Endothelial cell of umbilical vein (primary cell): ENCODE data around the gene SMIM36.

Experiments
- CTCF ChIP-seq, 2 donors: IDR thresholded peaks; 1 replicate in 1 of 2; 2 replicates in 1 of 2; pipeline ENCODE4 v1.5.1; 2011; ENCODE audit warnings: low read length in 2 of 2, mild to moderate bottlenecking in 2 of 2, moderate library complexity in 2 of 2, control low read depth in 1 of 2, inconsistent platforms in 1 of 2, low read depth in 1 of 2; ENCODE audit not compliant: insufficient read depth in 1 of 2; ENCODE audit errors: extremely low read depth in 1 of 2
- EZH2 ChIP-seq: IDR thresholded peaks from 2 replicates; pipeline ENCODE4 v1.6.1; 2012; ENCODE audit warnings: borderline replicate concordance, low read depth, mild to moderate bottlenecking, moderate library complexity, low read length, inconsistent platforms; ENCODE audit not compliant: severe bottlenecking
- FOS ChIP-seq: IDR thresholded peaks from 2 replicates; pipeline ENCODE4 v1.6.1; 2011; ENCODE audit warnings: mild to moderate bottlenecking, low read length, moderate library complexity, borderline replicate concordance; ENCODE audit not compliant: insufficient read depth
- JUN ChIP-seq: IDR thresholded peaks from 2 replicates; pipeline ENCODE4 v1.6.1; 2011; ENCODE audit warnings: borderline replicate concordance, low read depth; ENCODE audit not compliant: insufficient read length, insufficient read depth
- MAX ChIP-seq: IDR thresholded peaks from 2 replicates; pipeline ENCODE4 v1.6.1; 2011; ENCODE audit not compliant: insufficient read depth, insufficient read length
- MYC ChIP-seq: IDR thresholded peaks from one replicate; pipeline ENCODE4 v1.6.1; 2011; ENCODE audit warnings: mild to moderate bottlenecking, low read depth, low read length
- POLR2A ChIP-seq: IDR thresholded peaks from 2 replicates; pipeline ENCODE4 v1.6.1; 2012; ENCODE audit warnings: low read depth, mild to moderate bottlenecking, control low read depth, low read length
- POLR2AphosphoS5 ChIP-seq: IDR thresholded peaks from 2 replicates; pipeline ENCODE4 v1.6.1; 2012; ENCODE audit warnings: low read depth, mild to moderate bottlenecking, control low read depth, low read length, moderate library complexity; ENCODE audit not compliant: insufficient read depth

- TF ChIP-seq POLR2A (no peak), EZH2 (no peak), POLR2AphosphoS5 (no peak), CTCF (IDR thresholded peaks at IDR 0.05; ENCODE audit: extremely low read depth in 1 of 2, insufficient read depth in 1 of 2, low read depth in 1 of 2, low read length in 2 of 2) (no peak), MAX (no peak), JUN (no peak), MYC (no peak), FOS (no peak)
Measured at GRCh38 chr17:55426851-55427586, 84.2 kb downstream of the SMIM36 start.
